Measurements from ENCODE around the gene ACTRT2.

Gene ACTRT2

DNA sequence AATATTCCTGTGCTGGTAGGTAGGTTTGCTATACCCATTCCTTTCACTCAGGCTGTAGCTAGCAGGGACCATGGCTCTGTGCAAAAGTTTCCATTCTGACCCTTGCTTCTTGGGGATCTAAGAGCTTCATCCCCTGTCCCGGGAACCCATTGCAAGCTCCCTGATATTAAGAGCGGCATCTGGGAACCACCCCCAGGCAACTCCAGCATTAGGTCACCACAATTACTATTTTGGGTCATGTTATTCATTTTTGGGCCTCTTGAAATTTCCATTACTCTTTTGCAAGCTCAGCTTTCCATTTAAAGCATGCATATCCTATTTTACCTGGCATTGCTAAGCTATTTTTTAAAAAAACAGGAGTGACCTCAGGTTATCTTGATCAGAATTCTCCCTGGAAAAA lies 22.1 kb upstream of the ACTRT2 start:
- in situ Hi-C loops (cut with MboI; ENCODE audit: low sequenced_read_pairs, unreplicated experiment) = no loop called here
- TF ChIP-seq, protein P1, sequence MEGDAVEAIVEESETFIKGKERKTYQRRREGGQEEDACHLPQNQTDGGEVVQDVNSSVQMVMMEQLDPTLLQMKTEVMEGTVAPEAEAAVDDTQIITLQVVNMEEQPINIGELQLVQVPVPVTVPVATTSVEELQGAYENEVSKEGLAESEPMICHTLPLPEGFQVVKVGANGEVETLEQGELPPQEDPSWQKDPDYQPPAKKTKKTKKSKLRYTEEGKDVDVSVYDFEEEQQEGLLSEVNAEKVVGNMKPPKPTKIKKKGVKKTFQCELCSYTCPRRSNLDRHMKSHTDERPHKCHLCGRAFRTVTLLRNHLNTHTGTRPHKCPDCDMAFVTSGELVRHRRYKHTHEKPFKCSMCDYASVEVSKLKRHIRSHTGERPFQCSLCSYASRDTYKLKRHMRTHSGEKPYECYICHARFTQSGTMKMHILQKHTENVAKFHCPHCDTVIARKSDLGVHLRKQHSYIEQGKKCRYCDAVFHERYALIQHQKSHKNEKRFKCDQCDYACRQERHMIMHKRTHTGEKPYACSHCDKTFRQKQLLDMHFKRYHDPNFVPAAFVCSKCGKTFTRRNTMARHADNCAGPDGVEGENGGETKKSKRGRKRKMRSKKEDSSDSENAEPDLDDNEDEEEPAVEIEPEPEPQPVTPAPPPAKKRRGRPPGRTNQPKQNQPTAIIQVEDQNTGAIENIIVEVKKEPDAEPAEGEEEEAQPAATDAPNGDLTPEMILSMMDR (IDR thresholded peaks at IDR 0.05; ENCODE audit: borderline replicate concordance, control extremely low read depth, extremely low read depth, insufficient read depth, missing control alignments) = no peak
- no peak for DNase-seq (ENCODE audit: low spot score)

- TF ChIP-seq, protein P1 (IDR thresholded peaks at IDR 0.05; ENCODE audit: borderline replicate concordance, control extremely low read depth, extremely low read depth, insufficient read depth, missing control alignments) = no peak
- in situ Hi-C loops (cut with MboI; ENCODE audit: low sequenced_read_pairs, unreplicated experiment) = no loop called here
- DNase-seq (ENCODE audit: low spot score) = no peak
Observed at GRCh38 chr1:2999571-2999970, 21.7 kb upstream of the ACTRT2 start.

- TF ChIP-seq, protein P1 (IDR thresholded peaks at IDR 0.05; ENCODE audit: borderline replicate concordance, control extremely low read depth, extremely low read depth, insufficient read depth, missing control alignments) = no peak
- in situ Hi-C loops (cut with MboI; ENCODE audit: low sequenced_read_pairs, unreplicated experiment) = no loop called here
- DNase-seq (ENCODE audit: low spot score) = no peak
Observed at GRCh38 chr1:3000214-3000613, 21.1 kb upstream of the ACTRT2 start.

- in situ Hi-C loops (cut with MboI; ENCODE audit: low sequenced_read_pairs, unreplicated experiment) = no loop called here
- no peak for DNase-seq (ENCODE audit: low spot score)
- TF ChIP-seq, protein P1 (IDR thresholded peaks at IDR 0.05; ENCODE audit: borderline replicate concordance, control extremely low read depth, extremely low read depth, insufficient read depth, missing control alignments) = no peak
Observed at GRCh38 chr1:3000671-3001470, 20.4 kb upstream of the ACTRT2 start.

- in situ Hi-C loops (cut with MboI; ENCODE audit: low sequenced_read_pairs, unreplicated experiment) = no loop called here
- no peak for DNase-seq (ENCODE audit: low spot score)
- TF ChIP-seq, protein P1 (IDR thresholded peaks at IDR 0.05; ENCODE audit: borderline replicate concordance, control extremely low read depth, extremely low read depth, insufficient read depth, missing control alignments) = no peak
Observed at GRCh38 chr1:3001471-3002348, 19.6 kb upstream of the ACTRT2 start.

DNA sequence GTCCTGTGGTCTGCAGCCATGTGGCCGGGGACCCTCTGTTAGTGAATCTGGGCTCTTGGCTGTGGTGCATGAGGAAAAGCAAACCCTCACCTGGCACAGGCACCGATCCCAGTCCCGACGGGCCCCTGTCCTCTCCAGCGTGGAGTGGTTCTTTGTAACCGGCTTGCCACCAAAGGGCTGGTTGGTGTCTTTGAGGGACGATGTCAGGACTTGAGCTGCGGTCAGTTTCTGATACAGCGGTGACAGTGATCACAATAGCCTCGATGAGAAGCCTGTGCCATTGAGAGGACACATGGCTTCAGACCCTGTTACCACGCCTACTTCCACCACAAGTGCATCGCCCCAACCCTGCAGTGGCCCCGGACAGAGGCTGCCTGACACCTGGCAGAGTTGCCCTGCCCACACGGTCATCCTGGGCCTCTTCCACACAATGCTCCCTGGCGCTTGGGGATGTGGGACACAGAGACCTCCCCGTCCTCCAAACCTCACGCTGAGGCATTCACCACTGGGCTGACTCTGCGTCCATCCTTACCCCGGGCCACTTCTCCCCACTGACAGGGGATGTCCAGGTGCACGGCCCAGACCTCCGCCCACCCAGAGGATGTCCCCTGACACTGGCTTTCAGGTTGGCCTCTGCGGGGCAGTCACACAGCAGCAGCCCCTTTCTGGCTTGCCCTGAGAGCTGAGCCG lies 18.8 kb upstream of the ACTRT2 start:
- DNase-seq (ENCODE audit: low spot score) = no peak
- TF ChIP-seq, protein P1 (IDR thresholded peaks at IDR 0.05; ENCODE audit: borderline replicate concordance, control extremely low read depth, extremely low read depth, insufficient read depth, missing control alignments) = no peak

More for the DNA sequence above, 18.8 kb upstream of the ACTRT2 start:
- in situ Hi-C loops (cut with MboI; ENCODE audit: low sequenced_read_pairs, unreplicated experiment) = no loop called here
